Thymus (tissue), 11 donors: ENCODE data around the gene MAST3. TPM values are rescaled to one million over a fixed set of nuclear protein-coding genes. Genes with fewer than 3 reads are reported as not detected.

Experiments
- DNase-seq, 9 donors: peaks; one replicate each; pipeline ENCODE4 v3.0.0-alpha.2; 2013; ENCODE audit warnings: low spot score in 9 of 9, low read depth in 6 of 9, missing footprints in 1 of 9
- H3K27ac ChIP-seq, 2 donors: one replicate each; pipeline ENCODE4 v1.5.1; 2013; ENCODE audit warnings: control low read depth in 1 of 2, low read depth in 1 of 2, low read length in 1 of 2, mild to moderate bottlenecking in 1 of 2, moderate library complexity in 1 of 2
- H3K27me3 ChIP-seq, 2 donors: one replicate each; pipeline ENCODE4 v1.5.1; 2013; ENCODE audit warnings: low read length in 1 of 2; ENCODE audit not compliant: control insufficient read depth in 2 of 2, insufficient read depth in 1 of 2
- H3K36me3 ChIP-seq, 2 donors: one replicate each; pipeline ENCODE4 v1.5.1; 2013; ENCODE audit warnings: low read length in 1 of 2, mild to moderate bottlenecking in 1 of 2, moderate library complexity in 1 of 2; ENCODE audit not compliant: control insufficient read depth in 2 of 2, insufficient read depth in 2 of 2
- H3K4me1 ChIP-seq, 2 donors: one replicate each; pipeline ENCODE4 v1.5.1; 2013; ENCODE audit warnings: low read length in 2 of 2; ENCODE audit not compliant: control insufficient read depth in 2 of 2, insufficient read depth in 2 of 2
- H3K4me3 ChIP-seq, 2 donors: one replicate each; pipeline ENCODE4 v1.5.1; 2013; ENCODE audit warnings: low read length in 2 of 2, control low read depth in 1 of 2, mild to moderate bottlenecking in 1 of 2
- H3K9me3 ChIP-seq, 2 donors: one replicate each; pipeline ENCODE4 v1.5.1; 2013; ENCODE audit warnings: low read length in 1 of 2, mild to moderate bottlenecking in 1 of 2; ENCODE audit not compliant: control insufficient read depth in 2 of 2, insufficient read depth in 1 of 2
- WGBS: extraction: QIAGEN DNeasy Blood & Tissue Kit; methylation state at CpG from one replicate; pipeline ENCODE4 v1.1.7; 2013; 5-methylcytosine and 5-hydroxymethylcytosine counted together
- polyA plus RNA-seq: library from polyadenylated mRNA; stranded (reverse); fragments of 200-250 nt; gene quantifications from one replicate; pipeline ENCODE4 v1.2.3, GENCODE V29; 2013
- total RNA-seq: library from RNA; stranded (reverse); fragments of 120-200 nt; gene quantifications from one replicate; pipeline ENCODE4 v1.2.4, GENCODE V29; 2013
- donor health status: healthy.

The MAST3 gene
- total and polyA plus RNA-seq, 2 donors = 2.0 to 8.9 TPM

GRCh38 chr19:18114483-18114882 is 16.9 kb downstream of the MAST3 start:
- 99% methylated on average over 4 of the region's 4 CpGs for whole genome bisulfite sequencing
- H3K4me3 ChIP-seq = no peak overlapping the region
- peaks cover 3 to 9% of the 10 kb centered on the region in 2 donors for H3K27me3 ChIP-seq
- H3K9me3 ChIP-seq = peaks cover 0 to 4% of the 10 kb centered on the region in 2 donors
- H3K27ac ChIP-seq = no peak overlapping the region
- no peaks in the 10 kb centered on the region for H3K36me3 ChIP-seq
- no peak for DNase-seq
- H3K4me1 ChIP-seq = peaks cover 20 to 39% of the 10 kb centered on the region in 2 donors

DNA sequence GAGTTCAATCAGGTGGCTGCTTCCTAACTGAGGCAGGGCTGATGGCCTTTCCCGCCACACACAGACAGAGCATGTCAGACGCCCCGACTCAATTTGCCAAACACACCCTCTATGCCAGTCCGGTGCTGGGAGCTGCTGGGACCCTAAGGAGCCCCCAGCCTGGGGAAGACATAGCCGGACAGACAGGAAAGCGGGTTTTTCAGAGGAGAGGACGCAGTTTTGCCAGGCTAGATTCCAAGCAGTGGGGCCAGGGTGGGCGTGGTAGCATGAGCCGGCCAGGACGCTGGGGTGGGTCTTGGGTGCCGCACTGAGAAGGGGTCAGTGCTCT is 19.8 kb downstream of the MAST3 start:
- Histone ChIP-seq H3K4me1 (peaks cover 14 to 35% of the 10 kb centered on the region in 2 donors), H3K27me3 (no peaks in the 10 kb centered on the region), H3K9me3 (no peaks in the 10 kb centered on the region), H3K4me3 (peak overlapping the region; percentile 27 to 79), H3K36me3 (peaks cover 0 to 5% of the 10 kb centered on the region in 2 donors), H3K27ac (peak overlapping the region in 1 of 2 donors; percentile 53)
- 50% methylated on average over 11 of the region's 11 CpGs for WGBS
- DNase-seq = no peak

- H3K36me3 ChIP-seq = peaks cover 4 to 10% of the 10 kb centered on the region in 2 donors
- no peaks in the 10 kb centered on the region for H3K27me3 ChIP-seq
- peak overlapping the region; percentile 57 to 79 for H3K4me3 ChIP-seq
- H3K27ac ChIP-seq = peak overlapping the region; percentile 74 to 82
- peaks cover 14 to 32% of the 10 kb centered on the region in 2 donors for H3K4me1 ChIP-seq
- under 1% methylated on average over 86 of the region's 86 CpGs for WGBS
- H3K9me3 ChIP-seq = no peaks in the 10 kb centered on the region
- peak in 8 of 9 donors; percentile 64 to 93 (median 84) for DNase-seq
These were observed 20.3 kb downstream of the MAST3 start for GRCh38 chr19:18117692-18118378.

GRCh38 chr19:18118420-18119012 is 20.9 kb downstream of the MAST3 start:
- no peak for DNase-seq
- 45% methylated on average over 14 of the region's 14 CpGs for WGBS
- Histone ChIP-seq H3K4me3 (peak overlapping the region; percentile 57 to 79), H3K36me3 (peaks cover 11 to 16% of the 10 kb centered on the region in 2 donors), H3K27ac (peak overlapping the region; percentile 8 to 82), H3K27me3 (no peaks in the 10 kb centered on the region), H3K4me1 (peaks cover 14 to 30% of the 10 kb centered on the region in 2 donors), H3K9me3 (no peaks in the 10 kb centered on the region)

- peak overlapping the region; percentile 6 to 57 for H3K4me3 ChIP-seq
- no peaks in the 10 kb centered on the region for H3K9me3 ChIP-seq
- H3K4me1 ChIP-seq = peaks cover 14 to 30% of the 10 kb centered on the region in 2 donors
- H3K27ac ChIP-seq = peak overlapping the region; percentile 77 to 82
- H3K27me3 ChIP-seq = no peaks in the 10 kb centered on the region
- peaks cover 17 to 22% of the 10 kb centered on the region in 2 donors for H3K36me3 ChIP-seq
- peak in 4 of 9 donors; percentile 58 to 80 (median 63) for DNase-seq
- 35% methylated on average over 13 of the region's 13 CpGs for WGBS
These were observed 21.6 kb downstream of the MAST3 start for GRCh38 chr19:18119013-18119716.

DNA sequence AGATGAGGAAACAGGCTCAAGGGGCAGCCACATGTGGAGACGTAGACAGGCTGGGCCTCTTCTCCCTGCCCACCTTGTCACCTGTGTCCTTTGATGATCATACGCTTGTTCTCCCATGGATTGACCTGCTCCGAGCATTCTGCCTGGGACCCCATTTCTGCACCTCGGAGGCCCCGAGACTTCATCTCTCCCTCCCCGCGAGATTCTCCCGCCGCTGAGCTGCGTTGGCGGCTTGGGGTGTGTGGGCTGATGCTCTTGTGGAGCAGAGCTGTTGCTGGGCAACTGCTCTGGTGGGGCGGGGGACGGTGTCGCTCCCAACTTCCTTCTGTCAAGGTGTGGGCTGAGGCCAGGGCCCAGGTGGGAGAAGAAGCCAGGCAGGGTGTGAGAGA is 22.1 kb downstream of the MAST3 start:
- H3K4me3 ChIP-seq = peak overlapping the region in 1 of 2 donors; percentile 2
- WGBS = 85% methylated on average over 14 of the region's 14 CpGs
- peak overlapping the region; percentile 55 to 82 for H3K27ac ChIP-seq

DNA sequence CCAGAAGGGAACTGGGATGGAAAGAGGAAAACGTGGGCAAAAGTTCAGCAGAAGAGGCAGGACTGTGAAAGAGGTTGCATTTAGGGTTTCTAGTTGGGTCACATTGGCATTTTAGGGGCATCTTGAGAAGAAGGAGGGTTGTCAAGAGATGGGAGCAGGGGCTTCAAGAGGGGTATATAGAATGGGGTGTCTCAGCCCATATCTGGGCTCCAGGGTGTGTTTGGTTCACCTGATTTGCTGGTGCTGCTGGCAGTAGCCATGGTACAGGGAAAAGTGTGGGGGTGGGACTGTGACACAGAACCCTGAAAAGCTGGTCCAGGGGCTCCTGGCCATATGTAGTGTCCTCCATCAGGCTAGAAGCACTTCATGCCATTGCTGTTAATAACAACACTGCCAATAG is 22.5 kb downstream of the MAST3 start:
- 92% methylated on average over 1 of the region's 1 CpG for WGBS
- Histone ChIP-seq H3K4me3 (no peak overlapping the region), H3K27me3 (no peaks in the 10 kb centered on the region), H3K36me3 (peaks cover 23 to 27% of the 10 kb centered on the region in 2 donors), H3K27ac (no peak overlapping the region), H3K4me1 (peaks cover 14 to 30% of the 10 kb centered on the region in 2 donors), H3K9me3 (no peaks in the 10 kb centered on the region)
- no peak for DNase-seq

More for the DNA sequence above, 22.1 kb downstream of the MAST3 start:
- Histone ChIP-seq H3K4me1 (peaks cover 14 to 30% of the 10 kb centered on the region in 2 donors), H3K27me3 (no peaks in the 10 kb centered on the region), H3K36me3 (peaks cover 23 to 27% of the 10 kb centered on the region in 2 donors), H3K9me3 (no peaks in the 10 kb centered on the region)
- peak in 2 of 9 donors; percentile 24 to 46 for DNase-seq

DNA sequence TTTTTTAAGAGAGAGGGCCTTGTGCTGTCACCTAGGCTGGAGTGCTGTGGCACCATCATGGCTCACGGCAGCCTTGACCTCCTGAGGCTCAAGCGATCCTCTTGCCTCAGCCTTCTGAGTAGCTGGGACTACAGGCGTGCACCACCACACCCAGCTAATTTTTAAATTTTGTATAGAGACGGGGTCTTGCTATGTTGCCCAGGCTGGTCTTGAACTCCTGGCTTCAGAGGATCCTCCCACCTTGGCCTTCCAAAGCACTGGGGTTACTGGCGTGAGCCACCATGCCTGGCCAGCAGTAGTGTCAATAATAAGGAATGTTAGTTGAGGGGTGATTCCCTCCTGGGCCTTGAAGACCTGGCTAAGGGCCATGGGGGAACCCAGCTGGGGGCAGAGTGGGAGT is 23.6 kb downstream of the MAST3 start:
- no peaks in the 10 kb centered on the region for H3K9me3 ChIP-seq
- no peak overlapping the region for H3K4me3 ChIP-seq
- no peak overlapping the region for H3K27ac ChIP-seq
- H3K4me1 ChIP-seq = peaks cover 14 to 30% of the 10 kb centered on the region in 2 donors
- no peak for DNase-seq
- H3K36me3 ChIP-seq = peaks cover 23 to 27% of the 10 kb centered on the region in 2 donors
- WGBS = over 99% methylated on average over 5 of the region's 5 CpGs
- H3K27me3 ChIP-seq = no peaks in the 10 kb centered on the region

DNA sequence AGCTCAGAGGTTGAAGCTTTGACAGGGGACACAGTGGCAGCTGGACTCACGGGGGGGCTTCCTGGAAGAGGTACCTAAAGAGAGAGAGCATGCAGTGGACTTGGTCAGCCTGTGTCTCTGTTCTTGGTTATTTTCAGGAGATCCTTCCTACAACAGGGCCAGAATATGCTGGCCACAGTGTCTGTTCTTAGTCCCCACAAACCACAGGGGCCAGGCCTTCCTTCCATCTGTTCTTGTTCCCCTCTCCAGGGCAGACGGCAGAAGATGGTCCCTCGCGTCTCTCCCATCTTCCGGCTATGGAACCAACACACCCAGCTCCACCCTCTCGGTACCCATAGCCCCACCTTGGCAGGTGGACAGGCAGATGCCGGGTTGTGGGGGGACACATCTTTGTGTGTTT is 24.8 kb downstream of the MAST3 start:
- Histone ChIP-seq H3K36me3 (peaks cover 23 to 27% of the 10 kb centered on the region in 2 donors), H3K27ac (no peak overlapping the region), H3K4me3 (no peak overlapping the region), H3K4me1 (peaks cover 11 to 25% of the 10 kb centered on the region in 2 donors), H3K27me3 (no peaks in the 10 kb centered on the region), H3K9me3 (no peaks in the 10 kb centered on the region)
- no peak for DNase-seq
- 94% methylated on average over 7 of the region's 7 CpGs for WGBS
